IPS DF 4.7 (cell line): ENCODE measurements around the gene SLC6A1.
A peak's percentile ranks its signal among the peaks of the same experiment; 100 is the strongest.

ENCODE experiments used
- DNase-seq: peaks from one replicate; pipeline ENCODE4 v3.0.0-alpha.2; 2013; ENCODE audit warnings: low spot score; ENCODE audit errors: extremely low read depth

SLC6A1 gene

GRCh38 chr3:10992943-10993728 is 588 bp downstream of the SLC6A1 start:
- DNase-seq = no peak

- DNase-seq = no peak
Measured at GRCh38 chr3:10993729-10994065, 1.1 kb downstream of the SLC6A1 start.

GRCh38 chr3:10994306-10994705 is 1.8 kb downstream of the SLC6A1 start:
- DNase-seq = no peak

GRCh38 chr3:10995871-10996270 is 3.3 kb downstream of the SLC6A1 start:
- no peak for DNase-seq

- no peak for DNase-seq
Measured at GRCh38 chr3:10996345-10997013, 3.9 kb downstream of the SLC6A1 start.

- no peak for DNase-seq
Measured at GRCh38 chr3:10997196-10997595, 4.6 kb downstream of the SLC6A1 start.

GRCh38 chr3:10998542-10998941 is 6.0 kb downstream of the SLC6A1 start:
- no peak for DNase-seq

GRCh38 chr3:10999221-11000107 is 6.9 kb downstream of the SLC6A1 start:
- no peak for DNase-seq

GRCh38 chr3:11000528-11000927 is 8.0 kb downstream of the SLC6A1 start:
- no peak for DNase-seq

- no peak for DNase-seq
Measured at GRCh38 chr3:11001020-11001657, 8.6 kb downstream of the SLC6A1 start.

- DNase-seq = no peak
Measured at GRCh38 chr3:11001658-11002021, 9.1 kb downstream of the SLC6A1 start.

- no peak for DNase-seq
Measured at GRCh38 chr3:11002371-11002807, 9.8 kb downstream of the SLC6A1 start.

- no peak for DNase-seq
Measured at GRCh38 chr3:11004563-11004962, 12.0 kb downstream of the SLC6A1 start.

- DNase-seq = no peak
Measured at GRCh38 chr3:11005686-11006256, 13.2 kb downstream of the SLC6A1 start.

GRCh38 chr3:11006986-11007933 is 14.7 kb downstream of the SLC6A1 start:
- peak; percentile 25 for DNase-seq

- no peak for DNase-seq
Measured at GRCh38 chr3:11009898-11010297, 17.4 kb downstream of the SLC6A1 start.

GRCh38 chr3:11010426-11011165 is 18.0 kb downstream of the SLC6A1 start:
- DNase-seq = no peak

- DNase-seq = no peak
Measured at GRCh38 chr3:11014253-11014652, 21.7 kb downstream of the SLC6A1 start.

- DNase-seq = no peak
Measured at GRCh38 chr3:11014752-11015151, 22.2 kb downstream of the SLC6A1 start.
